ENCODE measurements around the gene ERMAP.
"Not testable (repeated sequence)": the region's sequence is repeated elsewhere in the genome, so short reads cannot be mapped to it uniquely, and the experiment has no call there.

Gene ERMAP

DNA sequence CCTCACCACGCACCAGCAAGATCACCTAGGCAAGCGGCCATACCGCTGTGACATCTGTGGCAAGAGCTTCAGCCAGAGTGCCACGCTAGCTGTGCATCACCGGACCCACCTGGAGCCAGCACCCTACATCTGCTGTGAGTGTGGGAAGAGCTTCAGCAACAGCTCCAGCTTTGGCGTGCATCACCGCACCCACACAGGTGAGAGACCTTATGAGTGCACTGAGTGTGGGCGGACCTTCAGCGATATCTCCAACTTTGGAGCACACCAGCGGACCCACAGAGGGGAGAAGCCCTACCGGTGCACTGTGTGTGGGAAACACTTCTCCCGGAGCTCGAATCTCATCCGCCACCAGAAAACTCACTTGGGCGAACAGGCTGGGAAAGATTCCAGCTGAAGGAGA, 34.5 kb downstream of the ERMAP start:
- no peak overlapping the region for H3K4me3 ChIP-seq (ENCODE audit: low read depth, low read length)
- DNase-seq (ENCODE audit: low read depth) = no peak
- TF ChIP-seq, protein P1, sequence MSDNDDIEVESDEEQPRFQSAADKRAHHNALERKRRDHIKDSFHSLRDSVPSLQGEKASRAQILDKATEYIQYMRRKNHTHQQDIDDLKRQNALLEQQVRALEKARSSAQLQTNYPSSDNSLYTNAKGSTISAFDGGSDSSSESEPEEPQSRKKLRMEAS (IDR thresholded peaks at IDR 0.05; ENCODE audit: low read depth, low read length) = no peak
- TF ChIP-seq POLR2A (IDR thresholded peaks at IDR 0.05; ENCODE audit: extremely low read depth, insufficient read length) (no peak), MYC (IDR thresholded peaks at IDR 0.05; ENCODE audit: low read depth, low read length) (no peak)
- TF ChIP-seq, protein P2, sequence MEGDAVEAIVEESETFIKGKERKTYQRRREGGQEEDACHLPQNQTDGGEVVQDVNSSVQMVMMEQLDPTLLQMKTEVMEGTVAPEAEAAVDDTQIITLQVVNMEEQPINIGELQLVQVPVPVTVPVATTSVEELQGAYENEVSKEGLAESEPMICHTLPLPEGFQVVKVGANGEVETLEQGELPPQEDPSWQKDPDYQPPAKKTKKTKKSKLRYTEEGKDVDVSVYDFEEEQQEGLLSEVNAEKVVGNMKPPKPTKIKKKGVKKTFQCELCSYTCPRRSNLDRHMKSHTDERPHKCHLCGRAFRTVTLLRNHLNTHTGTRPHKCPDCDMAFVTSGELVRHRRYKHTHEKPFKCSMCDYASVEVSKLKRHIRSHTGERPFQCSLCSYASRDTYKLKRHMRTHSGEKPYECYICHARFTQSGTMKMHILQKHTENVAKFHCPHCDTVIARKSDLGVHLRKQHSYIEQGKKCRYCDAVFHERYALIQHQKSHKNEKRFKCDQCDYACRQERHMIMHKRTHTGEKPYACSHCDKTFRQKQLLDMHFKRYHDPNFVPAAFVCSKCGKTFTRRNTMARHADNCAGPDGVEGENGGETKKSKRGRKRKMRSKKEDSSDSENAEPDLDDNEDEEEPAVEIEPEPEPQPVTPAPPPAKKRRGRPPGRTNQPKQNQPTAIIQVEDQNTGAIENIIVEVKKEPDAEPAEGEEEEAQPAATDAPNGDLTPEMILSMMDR (IDR thresholded peaks at IDR 0.05; ENCODE audit: low read depth, low read length) = no peak

DNA sequence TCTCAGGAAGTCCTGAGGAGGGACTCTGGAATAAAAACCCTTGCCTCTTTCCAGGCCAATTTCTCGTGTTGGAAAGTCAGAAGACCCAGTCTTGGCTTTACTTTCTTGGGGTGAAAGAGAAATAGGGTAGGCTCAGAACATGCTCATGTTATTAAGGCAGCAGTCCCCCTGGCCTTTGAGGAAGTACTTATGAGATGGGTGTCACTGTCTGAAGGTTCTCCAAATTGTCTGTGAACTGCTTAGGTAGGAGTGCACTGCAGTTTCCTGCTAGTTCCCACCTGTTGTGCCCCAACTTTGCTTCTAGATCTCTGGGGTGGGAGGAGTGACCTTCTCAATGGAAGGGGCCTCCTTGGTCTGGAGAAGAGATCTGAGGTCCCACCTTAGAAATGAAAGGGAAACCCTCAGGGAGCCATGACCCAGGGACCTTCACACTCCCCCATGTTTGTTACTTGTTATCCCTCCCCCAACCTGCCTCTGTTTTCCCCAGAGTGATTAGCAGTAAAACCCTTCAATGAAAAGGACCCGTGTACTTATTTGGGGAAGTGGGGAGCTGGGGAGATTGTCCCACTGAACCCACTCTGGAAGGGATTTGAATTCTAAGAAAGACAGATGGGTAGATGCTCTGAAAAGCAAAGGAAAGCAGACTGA, 35.2 kb downstream of the ERMAP start:
- TF ChIP-seq POLR2A (IDR thresholded peaks at IDR 0.05; ENCODE audit: extremely low read depth, insufficient read length) (no peak), MYC (IDR thresholded peaks at IDR 0.05; ENCODE audit: low read depth, low read length) (no peak)
- TF ChIP-seq, protein P1 (IDR thresholded peaks at IDR 0.05; ENCODE audit: low read depth, low read length) = no peak
- TF ChIP-seq, protein P2 (IDR thresholded peaks at IDR 0.05; ENCODE audit: low read depth, low read length) = no peak
- no peak overlapping the region for H3K4me3 ChIP-seq (ENCODE audit: low read depth, low read length)
- DNase-seq (ENCODE audit: low read depth) = peak; percentile 9

DNA sequence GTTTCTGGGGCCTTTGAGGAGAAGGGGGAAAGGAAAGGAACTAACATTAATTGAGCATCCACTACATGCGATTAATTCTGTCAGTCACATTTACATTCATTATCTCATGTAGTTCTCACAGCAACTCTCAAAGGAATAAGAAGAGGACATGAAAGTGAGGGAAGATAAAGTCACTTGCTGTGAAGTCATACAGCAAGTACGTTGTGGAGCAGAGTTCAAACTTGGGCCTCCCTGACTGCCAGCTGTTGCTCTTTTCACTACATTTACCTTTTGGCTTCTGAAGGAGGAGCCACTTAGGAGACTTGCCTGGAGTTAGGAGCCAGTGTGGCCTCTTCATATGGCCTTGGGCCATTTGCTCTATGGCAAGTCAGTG, 35.7 kb downstream of the ERMAP start:
- TF ChIP-seq MYC (IDR thresholded peaks at IDR 0.05; ENCODE audit: low read depth, low read length) = no peak
- no peak for TF ChIP-seq POLR2A (IDR thresholded peaks at IDR 0.05; ENCODE audit: extremely low read depth, insufficient read length)
- TF ChIP-seq, protein P2 (IDR thresholded peaks at IDR 0.05; ENCODE audit: low read depth, low read length) = no peak
- TF ChIP-seq, protein P1 (IDR thresholded peaks at IDR 0.05; ENCODE audit: low read depth, low read length) = no peak
- DNase-seq (ENCODE audit: low read depth) = no peak
- no peak overlapping the region for H3K4me3 ChIP-seq (ENCODE audit: low read depth, low read length)

DNA sequence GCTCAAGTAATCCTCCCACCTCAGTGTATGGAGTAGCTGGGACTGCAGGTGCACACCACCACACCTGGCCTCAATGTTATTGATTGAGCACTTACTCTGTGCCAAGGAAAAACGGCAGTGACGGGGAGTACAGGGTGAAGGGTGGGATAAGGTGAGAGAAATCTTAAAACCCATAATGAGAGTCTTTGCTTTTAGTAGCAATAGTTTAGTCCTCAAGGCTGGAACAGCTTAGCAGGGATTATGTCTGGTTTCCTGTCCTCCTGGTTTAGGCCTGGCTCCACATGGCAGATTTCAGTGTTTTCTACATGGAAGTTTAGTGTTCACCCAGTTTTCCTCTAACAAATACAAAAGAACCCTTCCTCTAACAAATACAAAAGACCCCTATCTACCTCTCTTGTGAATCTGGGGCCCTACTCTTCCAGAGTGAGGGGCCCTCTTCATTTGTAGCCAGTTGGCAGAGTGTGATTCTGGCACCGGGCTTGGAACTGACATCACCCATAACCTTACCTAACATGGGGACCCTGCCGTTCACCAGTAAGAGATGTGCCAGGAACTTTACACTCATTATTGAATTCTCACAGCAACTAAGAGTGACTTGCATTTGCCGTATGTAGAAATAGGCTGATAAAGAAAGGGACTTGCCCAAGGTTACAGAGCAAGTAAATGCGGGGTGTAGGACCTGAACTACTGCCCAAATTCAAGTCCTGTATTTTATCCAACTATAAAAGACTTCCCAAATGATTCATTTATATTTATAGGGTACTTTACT, 36.4 kb downstream of the ERMAP start:
- DNase-seq (ENCODE audit: low read depth) = no peak
- no peak overlapping the region for H3K4me3 ChIP-seq (ENCODE audit: low read depth, low read length)
- TF ChIP-seq POLR2A (IDR thresholded peaks at IDR 0.05; ENCODE audit: extremely low read depth, insufficient read length) (no peak), MYC (IDR thresholded peaks at IDR 0.05; ENCODE audit: low read depth, low read length) (no peak)
- TF ChIP-seq, protein P1 (IDR thresholded peaks at IDR 0.05; ENCODE audit: low read depth, low read length) = no peak
- TF ChIP-seq, protein P2 (IDR thresholded peaks at IDR 0.05; ENCODE audit: low read depth, low read length) = no peak

DNA sequence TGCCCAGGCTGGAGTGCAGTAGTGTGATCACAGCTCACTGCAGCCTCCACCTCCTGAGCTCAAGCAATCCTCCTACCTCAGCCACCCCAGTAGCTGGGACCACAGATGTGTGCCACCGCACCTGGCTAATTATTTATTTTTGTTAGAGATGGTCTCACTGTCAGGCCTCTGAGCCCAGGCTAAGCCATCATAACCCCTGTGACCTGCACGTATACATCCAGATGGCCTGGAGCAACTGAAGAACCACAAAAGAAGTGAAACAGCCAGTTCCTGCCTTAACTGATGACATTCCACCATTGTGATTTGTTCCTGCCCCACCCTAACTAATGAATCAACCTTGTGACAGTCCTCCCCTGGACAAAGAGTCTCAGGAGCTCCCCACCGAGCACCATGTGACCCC, 39.6 kb downstream of the ERMAP start:
- not testable (repeated sequence) for DNase-seq (ENCODE audit: low read depth); H3K4me3 ChIP-seq (ENCODE audit: low read depth, low read length)

DNA sequence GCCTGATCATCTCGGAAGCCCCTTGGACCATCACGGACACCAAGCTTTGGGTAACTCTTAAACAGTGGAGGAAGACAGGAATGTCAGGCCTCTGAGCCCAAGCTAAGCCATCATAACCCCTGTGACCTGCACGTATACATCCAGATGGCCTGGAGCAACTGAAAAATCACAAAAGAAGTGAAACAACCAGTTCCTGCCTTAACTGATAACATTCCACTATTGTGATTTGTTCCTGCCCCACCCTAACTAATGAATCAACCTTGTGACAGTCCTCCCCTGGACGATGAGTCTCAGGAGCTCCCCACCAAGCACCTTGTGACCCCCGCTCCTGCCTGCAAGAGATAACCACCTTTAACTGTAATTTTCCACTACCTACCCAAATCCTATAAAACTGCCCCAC, 42.4 kb downstream of the ERMAP start:
- not testable (repeated sequence) for H3K4me3 ChIP-seq (ENCODE audit: low read depth, low read length); DNase-seq (ENCODE audit: low read depth)

Measured in NB4 (cell line).